ENCODE data around the gene MACC1.

GRCh38 chr7:20085086-20085485, 132.1 kb downstream of the MACC1 start:
- TF ChIP-seq CTCF (conservative IDR thresholded peaks at IDR 0.05 in 1 of 2, IDR thresholded peaks at IDR 0.05 in 1 of 2; ENCODE audit: extremely low read depth in 1 of 2, insufficient read depth in 1 of 2, low read depth in 1 of 2, low read length in 2 of 2) (no peak), EZH2 (IDR thresholded peaks at IDR 0.05; ENCODE audit: borderline replicate concordance, low read length) (no peak)

All from mammary epithelial cell (primary cell).